C4-2B (cell line): ENCODE data around the gene GPRC5D.

Experiments used
- ZFX ChIP-seq: fragments of 450-650 bp; IDR thresholded peaks from 2 replicates; pipeline ENCODE4 v1.6.1; 2017
- TF ChIP-seq, protein P1 (sequence below): fragments of 450-650 bp; conservative IDR thresholded peaks from 2 replicates; pipeline ENCODE4 v1.5.1; 2017; ENCODE audit warnings: mild to moderate bottlenecking

GRCh38 chr12:12965836-12966235 lies 13.9 kb upstream of the GPRC5D start:
- no peak for TF ChIP-seq ZFX
- TF ChIP-seq, protein P1, sequence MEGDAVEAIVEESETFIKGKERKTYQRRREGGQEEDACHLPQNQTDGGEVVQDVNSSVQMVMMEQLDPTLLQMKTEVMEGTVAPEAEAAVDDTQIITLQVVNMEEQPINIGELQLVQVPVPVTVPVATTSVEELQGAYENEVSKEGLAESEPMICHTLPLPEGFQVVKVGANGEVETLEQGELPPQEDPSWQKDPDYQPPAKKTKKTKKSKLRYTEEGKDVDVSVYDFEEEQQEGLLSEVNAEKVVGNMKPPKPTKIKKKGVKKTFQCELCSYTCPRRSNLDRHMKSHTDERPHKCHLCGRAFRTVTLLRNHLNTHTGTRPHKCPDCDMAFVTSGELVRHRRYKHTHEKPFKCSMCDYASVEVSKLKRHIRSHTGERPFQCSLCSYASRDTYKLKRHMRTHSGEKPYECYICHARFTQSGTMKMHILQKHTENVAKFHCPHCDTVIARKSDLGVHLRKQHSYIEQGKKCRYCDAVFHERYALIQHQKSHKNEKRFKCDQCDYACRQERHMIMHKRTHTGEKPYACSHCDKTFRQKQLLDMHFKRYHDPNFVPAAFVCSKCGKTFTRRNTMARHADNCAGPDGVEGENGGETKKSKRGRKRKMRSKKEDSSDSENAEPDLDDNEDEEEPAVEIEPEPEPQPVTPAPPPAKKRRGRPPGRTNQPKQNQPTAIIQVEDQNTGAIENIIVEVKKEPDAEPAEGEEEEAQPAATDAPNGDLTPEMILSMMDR, result no peak
